Calu3 (cell line): Measurements from ENCODE around the gene RPS6KA2. TPM values are rescaled to one million over a fixed set of nuclear protein-coding genes. Genes with fewer than 3 reads are reported as not detected.

Experiments
- BruUV-seq: library from RNA; stranded (reverse); fragments of 400-500 nt; replicated peaks from 2 replicates; lab custom pipeline; 2021; lab: Mats Ljungman, UMichigan
- CTCF ChIA-PET: fragments of 300-600 bp; sonication (Branson Sonifier 250); formaldehyde crosslinking; loops from one replicate; lab custom pipeline; 2022; ENCODE audit warnings: antibody characterized with exemption; lab: Charles Lee
- DNase-seq: peaks from one replicate; pipeline ENCODE4 v3.0.0; 2022
- H3K27ac Mint-ChIP-seq: one replicate; pipeline ENCODE4 v1.8.0; 2022; ENCODE audit warnings: mixed read lengths; ENCODE audit not compliant: unreplicated experiment
- H3K27me3 Mint-ChIP-seq: one replicate; pipeline ENCODE4 v1.8.0; 2022; ENCODE audit warnings: mixed read lengths; ENCODE audit not compliant: unreplicated experiment
- H3K36me3 Mint-ChIP-seq: one replicate; pipeline ENCODE4 v1.8.0; 2022; ENCODE audit warnings: mild to moderate bottlenecking, moderate library complexity, mixed read lengths; ENCODE audit not compliant: insufficient read depth, unreplicated experiment
- H3K4me1 Mint-ChIP-seq: one replicate; pipeline ENCODE4 v1.8.0; 2022; ENCODE audit warnings: mild to moderate bottlenecking, low read depth, mixed read lengths; ENCODE audit not compliant: unreplicated experiment
- H3K4me3 Mint-ChIP-seq: one replicate; pipeline ENCODE4 v1.8.0; 2022; ENCODE audit warnings: mild to moderate bottlenecking, low read depth, moderate library complexity, mixed read lengths; ENCODE audit not compliant: unreplicated experiment
- H3K9me3 Mint-ChIP-seq: one replicate; pipeline ENCODE4 v1.8.0; 2022; ENCODE audit warnings: low read depth, mixed read lengths; ENCODE audit not compliant: unreplicated experiment
- CTCF ChIP-seq: fragments of 200-600 bp; IDR thresholded peaks from one replicate; pipeline ENCODE4 v1.8.0; 2022; ENCODE audit warnings: antibody characterized with exemption; ENCODE audit not compliant: unreplicated experiment
- intact Hi-C: fragments of 100-400 bp; cut with micrococcal nuclease; formaldehyde crosslinking; loops from one replicate; pipeline ENCODE4 v1.10.0; 2022; ENCODE audit not compliant: unreplicated experiment
- total RNA-seq: library from RNA; stranded (reverse); gene quantifications from 2 replicates; pipeline ENCODE4 v1.2.3, GENCODE V29; 2022

RPS6KA2 gene
- total RNA-seq, 1 experiment from 2014 or later = 41.3 TPM

GRCh38 chr6:166505133-166505905 lies 121.7 kb downstream of the RPS6KA2 start:
- no peak overlapping the region for H3K27ac Mint-ChIP-seq
- BruUV-seq = no TSS peak

GRCh38 chr6:166504100-166504499 lies 123.0 kb downstream of the RPS6KA2 start:
- intact Hi-C loops = no loop called here
- no TSS peak for BruUV-seq
- no peaks in the 10 kb centered on the region for H3K9me3 Mint-ChIP-seq
- H3K36me3 Mint-ChIP-seq = peaks cover 38% of the 10 kb centered on the region
- H3K27me3 Mint-ChIP-seq = no peaks in the 10 kb centered on the region
- no peaks in the 10 kb centered on the region for H3K4me1 Mint-ChIP-seq
- DNase-seq = no peak
- no peak overlapping the region for H3K27ac Mint-ChIP-seq
- CTCF ChIA-PET = no interaction called here
- TF ChIP-seq CTCF = no peak
- no peak overlapping the region for H3K4me3 Mint-ChIP-seq

More at GRCh38 chr6:166505133-166505905, 121.7 kb downstream of the RPS6KA2 start:
- no peaks in the 10 kb centered on the region for H3K9me3 Mint-ChIP-seq
- H3K27me3 Mint-ChIP-seq = no peaks in the 10 kb centered on the region
- H3K4me1 Mint-ChIP-seq = no peaks in the 10 kb centered on the region
- no peak overlapping the region for H3K4me3 Mint-ChIP-seq
- CTCF ChIA-PET = no interaction called here
- DNase-seq = no peak
- TF ChIP-seq CTCF = no peak
- intact Hi-C loops = no loop called here
- peaks cover 40% of the 10 kb centered on the region for H3K36me3 Mint-ChIP-seq

- Mint-ChIP-seq H3K4me1 (no peaks in the 10 kb centered on the region), H3K27me3 (no peaks in the 10 kb centered on the region), H3K9me3 (no peaks in the 10 kb centered on the region), H3K4me3 (no peak overlapping the region), H3K27ac (no peak overlapping the region), H3K36me3 (peaks cover 39% of the 10 kb centered on the region)
- CTCF ChIA-PET = no interaction called here
- no TSS peak for BruUV-seq
- no peak for TF ChIP-seq CTCF
- no peak for DNase-seq
- intact Hi-C loops = no loop called here
Measured at GRCh38 chr6:166503167-166503744, 123.8 kb downstream of the RPS6KA2 start.

GRCh38 chr6:166502453-166502852 lies 124.6 kb downstream of the RPS6KA2 start:
- TF ChIP-seq CTCF = no peak
- CTCF ChIA-PET = interaction anchor here (0.6 kb wide), 1 partner anchor 516 kb away, joined by 3 read pairs; no protein-coding TSS in a partner anchor
- Mint-ChIP-seq H3K27ac (no peak overlapping the region), H3K4me1 (no peaks in the 10 kb centered on the region), H3K4me3 (no peak overlapping the region), H3K36me3 (peaks cover 33% of the 10 kb centered on the region), H3K27me3 (no peaks in the 10 kb centered on the region), H3K9me3 (no peaks in the 10 kb centered on the region)
- intact Hi-C loops = no loop called here
- no peak for DNase-seq
- BruUV-seq = no TSS peak
